DMS53 (cell line): Measurements from ENCODE around the gene PAPOLA.
"Not testable (repeated sequence)": the region's sequence is repeated elsewhere in the genome, so short reads cannot be mapped to it uniquely, and the experiment has no call there.

ENCODE experiments used
- DNase-seq: peaks from one replicate; lab custom pipeline; 2025; lab: John Stamatoyannopoulos, UW

The PAPOLA gene

GRCh38 chr14:96501740-96502620 lies at the start of gene PAPOLA:
Gene PAPOLA (plus strand): TSS chr14:96502382. CDS start chr14:96502593, 211 bp downstream.
- peak; percentile 96 for DNase-seq

- no peak for DNase-seq
Measured at GRCh38 chr14:96452684-96453083, 49.5 kb upstream of the PAPOLA start.

- no peak for DNase-seq
Measured at GRCh38 chr14:96455588-96455987, 46.6 kb upstream of the PAPOLA start.

- no peak for DNase-seq
Measured at GRCh38 chr14:96459851-96460250, 42.3 kb upstream of the PAPOLA start.

- DNase-seq = peak; percentile 94
Measured at GRCh38 chr14:96461950-96462798, 40.0 kb upstream of the PAPOLA start.

GRCh38 chr14:96464136-96464535 lies 38.0 kb upstream of the PAPOLA start:
- no peak for DNase-seq

- no peak for DNase-seq
Measured at GRCh38 chr14:96466918-96467317, 35.3 kb upstream of the PAPOLA start.

GRCh38 chr14:96470331-96470730 lies 31.9 kb upstream of the PAPOLA start:
- DNase-seq = no peak

- DNase-seq = not testable (repeated sequence)
Measured at GRCh38 chr14:96470967-96471366, 31.2 kb upstream of the PAPOLA start.

- no peak for DNase-seq
Measured at GRCh38 chr14:96478119-96478518, 24.1 kb upstream of the PAPOLA start.

GRCh38 chr14:96479435-96480146 lies 22.6 kb upstream of the PAPOLA start:
- peak; percentile 96 for DNase-seq

- no peak for DNase-seq
Measured at GRCh38 chr14:96481731-96482314, 20.4 kb upstream of the PAPOLA start.

- DNase-seq = no peak
Measured at GRCh38 chr14:96482986-96483385, 19.2 kb upstream of the PAPOLA start.

- no peak for DNase-seq
Measured at GRCh38 chr14:96484399-96484798, 17.8 kb upstream of the PAPOLA start.

GRCh38 chr14:96486705-96487104 lies 15.5 kb upstream of the PAPOLA start:
- no peak for DNase-seq

- no peak for DNase-seq
Measured at GRCh38 chr14:96489327-96489726, 12.9 kb upstream of the PAPOLA start.

GRCh38 chr14:96493178-96493577 lies 9.0 kb upstream of the PAPOLA start:
- no peak for DNase-seq

GRCh38 chr14:96494331-96494730 lies 7.9 kb upstream of the PAPOLA start:
- DNase-seq = no peak

GRCh38 chr14:96497087-96497486 lies 5.1 kb upstream of the PAPOLA start:
- DNase-seq = no peak

GRCh38 chr14:96497586-96497985 lies 4.6 kb upstream of the PAPOLA start:
- DNase-seq = no peak

GRCh38 chr14:96501217-96501739 lies 904 bp upstream of the PAPOLA start:
- peak; percentile 62 for DNase-seq
